CMK (cell line): ENCODE data around the gene C12orf43.

ENCODE experiments used
- DNase-seq: peaks from one replicate; pipeline ENCODE4 v3.0.0-alpha.2; 2010; ENCODE audit warnings: low read depth

Gene C12orf43

DNA sequence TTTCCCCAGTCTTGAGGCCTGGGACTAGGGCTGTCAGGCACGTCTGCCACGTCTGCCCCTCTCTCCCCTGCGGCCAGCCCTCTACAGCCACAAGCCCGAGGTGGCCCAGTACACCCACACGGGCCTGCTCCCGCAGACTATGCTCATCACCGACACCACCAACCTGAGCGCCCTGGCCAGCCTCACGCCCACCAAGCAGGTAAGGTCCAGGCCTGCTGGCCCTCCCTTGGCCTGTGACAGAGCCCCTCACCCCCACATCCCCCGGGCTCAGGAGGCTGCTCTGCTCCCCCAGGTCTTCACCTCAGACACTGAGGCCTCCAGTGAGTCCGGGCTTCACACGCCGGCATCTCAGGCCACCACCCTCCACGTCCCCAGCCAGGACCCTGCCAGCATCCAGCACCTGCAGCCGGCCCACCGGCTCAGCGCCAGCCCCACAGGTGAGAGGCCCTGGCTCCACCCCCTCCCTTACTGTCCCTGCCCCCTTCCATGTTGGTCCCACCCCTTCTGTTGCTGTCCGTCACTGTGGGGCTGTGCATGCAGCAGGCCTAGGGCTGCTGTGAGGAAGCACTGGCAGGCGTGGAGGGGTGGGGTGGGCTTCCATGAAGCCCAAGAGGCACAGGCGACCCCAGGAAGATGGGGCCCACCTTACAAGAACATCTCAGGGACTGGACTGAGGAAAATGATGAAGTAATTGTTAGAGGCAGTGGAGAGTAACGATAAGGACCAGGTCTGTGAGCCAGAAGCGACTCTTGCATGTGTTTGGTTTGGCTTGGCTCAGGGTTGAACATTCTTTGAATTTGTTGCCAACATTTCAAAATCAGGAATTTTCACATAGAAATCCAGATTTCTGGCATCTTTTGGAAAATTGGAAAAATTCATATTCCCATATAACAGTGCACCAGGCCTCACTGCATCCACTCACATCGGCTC lies 16.8 kb downstream of the C12orf43 start:
- DNase-seq: no peak

DNA sequence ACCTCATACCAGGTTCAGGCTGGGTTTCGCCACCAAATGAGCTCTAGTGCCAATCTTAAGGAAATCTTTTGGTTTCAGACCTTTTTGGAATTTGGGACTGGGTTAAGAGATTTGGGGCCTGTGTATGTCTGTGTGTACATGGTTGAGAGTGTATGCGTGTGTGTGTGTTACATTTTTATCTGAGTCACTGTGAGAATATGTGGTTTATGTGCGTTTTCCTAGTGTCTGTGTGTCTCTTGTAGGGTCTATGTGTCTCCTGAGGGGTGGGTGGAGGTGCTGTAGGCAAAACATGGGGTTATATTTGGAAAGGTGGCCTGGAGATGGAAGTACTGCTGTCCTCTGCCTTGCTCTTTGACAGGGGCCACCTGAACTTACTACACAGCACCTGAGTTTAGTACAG lies 17.9 kb downstream of the C12orf43 start:
- no peak for DNase-seq

DNA sequence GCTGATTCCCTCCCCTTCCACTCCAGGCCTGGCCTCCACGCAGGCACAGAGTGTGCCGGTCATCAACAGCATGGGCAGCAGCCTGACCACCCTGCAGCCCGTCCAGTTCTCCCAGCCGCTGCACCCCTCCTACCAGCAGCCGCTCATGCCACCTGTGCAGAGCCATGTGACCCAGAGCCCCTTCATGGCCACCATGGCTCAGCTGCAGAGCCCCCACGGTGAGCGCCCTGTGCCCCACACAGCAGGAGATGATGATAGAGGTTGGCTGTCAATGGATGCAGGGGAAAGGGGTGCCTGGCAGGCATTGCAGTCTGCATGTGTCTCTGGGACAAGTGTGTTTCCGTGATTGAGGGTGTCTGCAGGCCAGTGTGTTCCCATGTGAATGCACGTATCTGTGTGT lies 18.8 kb downstream of the C12orf43 start:
- no peak for DNase-seq

DNA sequence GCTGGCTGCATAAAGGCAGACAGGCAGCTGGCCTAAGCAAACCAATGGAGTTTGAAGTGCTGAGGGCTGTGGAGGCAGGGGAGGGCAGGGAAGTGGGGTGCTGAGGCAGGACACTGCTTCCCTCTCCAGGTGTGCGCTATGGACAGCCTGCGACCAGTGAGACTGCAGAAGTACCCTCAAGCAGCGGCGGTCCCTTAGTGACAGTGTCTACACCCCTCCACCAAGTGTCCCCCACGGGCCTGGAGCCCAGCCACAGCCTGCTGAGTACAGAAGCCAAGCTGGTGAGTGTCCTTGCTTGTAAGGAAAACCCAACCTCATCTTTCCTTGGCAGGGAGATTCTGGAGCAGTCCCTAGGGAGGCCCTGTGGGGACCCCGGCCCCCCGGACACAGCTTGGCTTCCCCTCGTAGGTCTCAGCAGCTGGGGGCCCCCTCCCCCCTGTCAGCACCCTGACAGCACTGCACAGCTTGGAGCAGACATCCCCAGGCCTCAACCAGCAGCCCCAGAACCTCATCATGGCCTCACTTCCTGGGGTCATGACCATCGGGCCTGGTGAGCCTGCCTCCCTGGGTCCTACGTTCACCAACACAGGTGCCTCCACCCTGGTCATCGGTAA lies 20.0 kb downstream of the C12orf43 start:
- DNase-seq: no peak

DNA sequence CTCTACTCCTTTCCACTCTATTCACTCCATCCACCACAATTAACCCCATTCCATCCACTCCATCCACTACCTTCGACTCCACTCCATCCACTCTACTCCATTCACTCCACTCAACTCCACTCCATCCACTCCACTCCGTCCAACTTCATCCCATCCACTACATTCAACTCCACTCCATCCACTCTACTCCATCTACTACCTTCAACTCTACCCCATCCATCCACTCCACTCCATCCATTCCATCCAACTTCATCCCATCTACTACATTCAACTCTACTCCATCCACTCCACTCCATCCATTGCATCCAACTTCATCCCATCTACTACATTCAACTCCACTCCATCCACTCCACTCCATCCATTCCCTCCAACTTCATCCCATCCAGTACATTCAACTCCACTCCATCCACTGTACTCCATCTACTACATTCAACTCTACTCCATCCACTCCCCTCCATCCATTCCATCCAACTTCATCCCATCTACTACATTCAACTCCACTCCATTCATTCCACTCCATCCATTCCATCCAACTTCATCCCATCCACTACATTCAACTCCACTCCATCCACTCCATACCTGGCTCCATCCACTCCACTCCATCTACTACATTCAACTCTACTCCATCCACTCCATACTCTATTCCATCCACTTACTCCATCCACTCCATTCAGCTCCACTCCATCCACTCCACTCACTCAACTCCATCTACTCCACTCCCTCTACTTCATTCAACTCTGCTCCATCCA lies 21.5 kb downstream of the C12orf43 start:
- no peak for DNase-seq

DNA sequence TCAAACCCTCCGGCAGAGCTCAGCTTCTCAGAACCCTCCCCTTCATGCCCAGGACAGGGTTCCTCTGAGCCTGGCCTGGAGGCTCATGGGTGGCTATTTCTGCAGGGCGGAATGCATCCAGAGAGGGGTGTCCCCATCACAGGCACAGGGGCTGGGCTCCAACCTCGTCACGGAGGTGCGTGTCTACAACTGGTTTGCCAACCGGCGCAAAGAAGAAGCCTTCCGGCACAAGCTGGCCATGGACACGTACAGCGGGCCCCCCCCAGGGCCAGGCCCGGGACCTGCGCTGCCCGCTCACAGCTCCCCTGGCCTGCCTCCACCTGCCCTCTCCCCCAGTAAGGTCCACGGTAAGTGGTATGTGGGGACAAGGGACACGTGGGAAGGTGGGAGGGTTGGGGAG lies 22.2 kb downstream of the C12orf43 start:
- DNase-seq: no peak

DNA sequence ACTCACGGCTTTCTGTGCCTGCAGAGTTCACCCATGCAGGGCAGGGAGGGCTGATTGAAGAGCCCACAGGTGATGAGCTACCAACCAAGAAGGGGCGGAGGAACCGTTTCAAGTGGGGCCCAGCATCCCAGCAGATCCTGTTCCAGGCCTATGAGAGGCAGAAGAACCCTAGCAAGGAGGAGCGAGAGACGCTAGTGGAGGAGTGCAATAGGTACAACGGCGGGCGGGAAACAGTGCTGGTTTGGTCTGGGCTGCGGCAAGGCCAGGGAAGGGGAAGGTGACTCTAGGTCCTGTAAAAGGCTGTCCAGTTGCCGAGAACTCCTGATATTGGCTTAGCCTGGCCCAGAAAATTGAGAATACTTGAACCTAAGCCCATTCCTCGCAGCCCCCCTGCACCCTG lies 22.8 kb downstream of the C12orf43 start:
- DNase-seq: no peak

DNA sequence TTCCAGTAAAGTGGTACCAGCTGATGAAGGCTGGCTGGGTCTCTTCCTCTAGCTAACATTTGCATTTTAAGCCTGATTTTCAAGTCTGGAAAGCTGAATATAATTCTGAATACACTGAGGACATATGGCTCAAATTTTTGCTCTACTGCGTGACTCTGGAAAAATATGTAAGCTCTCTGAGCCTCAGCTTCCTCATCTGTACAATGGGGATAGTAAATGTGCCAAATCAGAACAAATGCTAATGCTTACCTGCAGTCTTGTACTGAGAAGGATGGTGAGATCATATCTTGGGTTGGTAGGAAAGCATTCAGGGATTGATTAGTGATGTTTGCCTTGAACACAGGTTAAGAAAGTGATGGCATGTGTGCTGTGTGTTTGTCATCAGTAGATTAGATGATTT lies 23.3 kb downstream of the C12orf43 start:
- no peak for DNase-seq

DNA sequence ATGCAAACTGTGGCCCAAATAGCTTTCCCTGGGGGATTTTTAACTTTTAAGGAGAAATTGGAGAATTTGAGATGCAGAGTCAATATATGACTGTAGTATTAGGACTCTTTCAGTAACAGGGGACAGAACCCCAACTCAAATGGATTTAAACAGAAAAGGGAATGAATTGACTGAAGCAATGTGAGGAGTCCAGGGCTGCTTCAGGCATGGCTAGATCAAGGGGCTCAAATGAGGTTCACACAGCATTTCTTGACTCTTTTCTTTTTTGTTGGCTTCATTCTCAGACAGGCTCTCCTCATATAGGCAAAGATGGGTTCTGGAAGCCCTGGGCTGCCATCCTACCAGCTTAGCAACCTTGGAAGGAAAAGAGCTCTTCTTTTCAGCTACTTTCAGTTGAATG lies 24.3 kb downstream of the C12orf43 start:
- no peak for DNase-seq

DNA sequence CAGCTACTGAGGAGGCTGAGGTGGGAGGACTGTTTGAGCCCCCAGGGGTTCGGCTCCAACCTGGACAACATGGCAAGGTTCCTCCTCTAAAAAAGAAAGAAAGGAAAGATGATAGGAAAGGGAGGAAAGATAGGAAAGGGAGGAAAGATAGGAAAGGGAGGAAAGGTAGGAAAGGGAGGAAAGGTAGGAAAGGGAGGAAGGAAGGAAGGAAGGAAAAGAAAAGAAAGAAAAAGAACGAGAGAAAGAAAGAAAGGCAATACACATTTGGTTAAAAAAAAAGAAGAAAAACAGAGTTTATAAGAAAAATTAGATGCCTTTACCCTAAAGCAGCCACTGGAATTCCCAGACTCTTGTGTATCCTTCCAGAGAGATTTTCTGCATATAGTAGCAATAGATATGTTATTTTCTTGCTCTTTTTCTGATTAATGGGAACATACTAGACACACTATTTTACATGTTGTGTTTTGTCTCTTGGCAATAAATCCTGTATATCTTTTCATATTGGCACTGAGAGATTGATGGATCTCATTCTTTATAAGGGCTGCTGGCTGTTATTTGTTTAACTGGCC lies 25.7 kb downstream of the C12orf43 start:
- no peak for DNase-seq

DNA sequence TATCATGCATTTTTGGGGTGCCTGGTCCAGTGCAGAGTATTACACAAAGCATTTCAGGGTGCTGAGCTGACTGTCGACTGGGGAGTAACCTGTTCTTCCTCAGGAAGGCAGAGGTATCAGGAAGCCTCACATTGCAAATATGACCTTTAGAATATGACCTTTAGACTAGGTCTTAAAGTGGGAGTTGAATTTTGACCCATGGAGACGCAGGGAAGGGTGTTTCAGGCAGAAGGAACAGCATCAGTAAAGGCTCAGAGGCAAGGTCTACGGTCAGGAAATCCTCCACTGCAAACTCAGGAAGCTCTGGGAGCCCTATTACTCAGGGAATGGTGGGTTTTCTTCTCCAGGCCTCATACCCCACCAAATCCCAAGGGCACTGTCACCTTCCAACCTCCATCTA lies 26.6 kb downstream of the C12orf43 start:
- DNase-seq: no peak

DNA sequence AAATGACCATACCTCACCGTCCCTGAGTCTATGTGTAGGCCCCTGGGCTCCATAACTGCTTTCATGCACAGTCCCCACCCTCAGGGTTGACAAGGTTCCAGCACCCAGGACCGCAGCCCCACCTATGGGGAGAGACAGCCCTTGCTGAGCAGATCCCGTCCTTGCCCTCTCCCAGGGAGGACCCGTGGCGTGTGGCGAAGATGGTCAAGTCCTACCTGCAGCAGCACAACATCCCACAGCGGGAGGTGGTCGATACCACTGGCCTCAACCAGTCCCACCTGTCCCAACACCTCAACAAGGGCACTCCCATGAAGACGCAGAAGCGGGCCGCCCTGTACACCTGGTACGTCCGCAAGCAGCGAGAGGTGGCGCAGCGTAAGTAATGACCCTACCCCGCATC lies 27.6 kb downstream of the C12orf43 start:
- DNase-seq: no peak

DNA sequence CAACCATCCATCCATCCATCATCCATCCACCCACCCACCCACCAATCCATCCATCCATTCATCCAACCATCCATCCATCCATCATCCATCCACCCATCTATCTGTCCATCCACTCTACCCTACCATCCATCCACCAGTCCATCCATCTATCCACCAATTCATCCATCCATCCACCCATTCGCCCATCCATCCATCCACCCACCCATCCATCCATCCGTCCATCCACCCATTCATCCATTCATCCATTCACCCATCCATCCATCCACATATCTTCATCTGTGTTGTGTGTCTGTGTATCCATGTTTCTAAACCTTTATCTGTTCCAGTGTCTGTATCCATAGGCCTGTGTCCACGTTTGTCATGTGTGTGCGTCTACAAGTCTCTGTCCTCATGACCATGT lies 28.1 kb downstream of the C12orf43 start:
- DNase-seq: no peak

DNA sequence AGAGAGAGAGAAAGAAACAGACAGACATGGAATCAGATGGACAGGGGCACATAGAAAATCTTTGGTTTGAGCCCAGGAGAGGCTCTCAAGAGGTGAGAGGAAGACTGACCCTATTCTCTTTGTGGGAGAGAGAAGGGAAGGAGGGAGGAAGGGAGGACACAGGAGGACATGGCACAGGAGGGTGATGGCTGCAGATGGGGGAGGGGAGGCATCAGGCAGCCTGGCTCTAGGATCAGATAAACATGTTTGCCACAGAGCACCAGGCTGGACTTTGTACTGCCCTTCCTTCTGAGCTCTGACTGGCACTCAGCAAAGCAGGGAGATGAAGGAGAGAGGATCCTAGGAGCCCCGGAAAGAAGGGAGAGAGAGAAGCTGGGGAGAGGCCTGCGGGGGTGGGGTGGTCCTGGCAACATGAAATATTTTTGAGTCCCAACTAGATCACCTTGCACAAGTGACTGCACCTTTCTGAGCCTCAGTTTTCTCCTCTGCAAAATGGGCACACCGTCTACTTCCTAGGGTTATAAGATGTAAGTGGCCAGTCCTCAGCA lies 31.9 kb downstream of the C12orf43 start:
- no peak for DNase-seq

DNA sequence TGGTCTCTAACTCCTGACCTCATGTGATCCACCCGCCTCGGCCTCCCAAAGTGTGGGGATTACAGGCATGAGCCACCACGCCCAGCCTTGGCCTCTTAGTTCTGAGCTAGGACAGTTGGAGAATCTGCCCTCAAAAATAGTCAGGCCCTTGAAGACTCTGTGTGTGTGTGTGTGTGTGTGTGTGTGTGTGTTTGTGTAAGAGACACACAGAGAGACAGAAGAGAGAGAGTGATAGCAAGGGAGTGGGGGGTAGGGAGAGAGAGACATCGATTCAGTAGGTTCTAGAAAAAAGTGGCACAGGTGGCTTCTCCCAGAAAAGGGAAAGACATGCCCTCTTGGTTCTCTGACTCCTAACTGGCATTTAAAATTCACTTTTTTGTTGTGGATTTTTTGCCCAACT lies 32.5 kb downstream of the C12orf43 start:
- DNase-seq: no peak

DNA sequence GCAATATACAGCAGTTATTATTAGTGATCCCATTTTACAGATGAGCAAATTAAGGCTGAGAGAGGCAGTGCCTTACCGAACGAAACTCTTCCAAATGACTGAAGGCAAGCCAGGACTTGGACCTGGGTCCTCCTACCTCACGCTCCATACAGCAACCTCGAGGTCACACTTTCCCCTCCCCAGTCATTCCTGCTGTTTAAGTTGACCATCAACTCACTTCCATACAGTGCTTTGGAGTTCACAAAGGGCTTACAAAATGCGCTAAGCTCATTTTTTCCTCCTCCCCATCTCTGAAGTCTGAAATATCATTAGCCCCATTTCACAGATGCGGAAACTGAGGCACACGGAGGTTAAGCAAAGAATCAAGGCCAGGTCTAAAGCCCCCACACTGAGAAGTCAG lies 33.6 kb downstream of the C12orf43 start:
- no peak for DNase-seq

DNA sequence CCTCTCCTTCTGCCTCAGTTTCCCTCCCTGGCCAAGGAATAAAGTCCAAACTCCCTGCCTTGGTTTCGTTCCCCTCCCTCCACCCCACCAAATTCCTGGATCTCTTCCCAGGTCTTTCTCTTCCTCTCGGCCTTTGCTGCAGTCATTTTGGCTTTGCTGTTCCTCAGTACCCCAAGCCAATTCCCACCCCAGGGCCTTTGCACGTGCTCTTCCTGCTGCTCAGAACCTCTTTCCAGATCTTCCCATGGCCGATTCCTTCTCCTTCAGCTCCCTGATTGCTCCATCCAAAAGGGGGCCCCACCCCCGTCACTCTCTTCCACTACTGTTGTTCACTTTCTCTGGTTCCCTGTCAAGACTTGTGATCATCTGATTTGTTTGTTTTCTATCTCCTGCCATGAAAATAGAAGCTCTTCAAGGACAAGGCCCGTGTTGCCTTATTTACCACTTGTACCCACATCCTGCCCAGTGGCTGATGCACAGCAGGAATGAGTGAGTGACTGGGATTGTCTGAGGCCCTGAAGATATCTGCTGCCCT lies 34.8 kb downstream of the C12orf43 start:
- no peak for DNase-seq

DNA sequence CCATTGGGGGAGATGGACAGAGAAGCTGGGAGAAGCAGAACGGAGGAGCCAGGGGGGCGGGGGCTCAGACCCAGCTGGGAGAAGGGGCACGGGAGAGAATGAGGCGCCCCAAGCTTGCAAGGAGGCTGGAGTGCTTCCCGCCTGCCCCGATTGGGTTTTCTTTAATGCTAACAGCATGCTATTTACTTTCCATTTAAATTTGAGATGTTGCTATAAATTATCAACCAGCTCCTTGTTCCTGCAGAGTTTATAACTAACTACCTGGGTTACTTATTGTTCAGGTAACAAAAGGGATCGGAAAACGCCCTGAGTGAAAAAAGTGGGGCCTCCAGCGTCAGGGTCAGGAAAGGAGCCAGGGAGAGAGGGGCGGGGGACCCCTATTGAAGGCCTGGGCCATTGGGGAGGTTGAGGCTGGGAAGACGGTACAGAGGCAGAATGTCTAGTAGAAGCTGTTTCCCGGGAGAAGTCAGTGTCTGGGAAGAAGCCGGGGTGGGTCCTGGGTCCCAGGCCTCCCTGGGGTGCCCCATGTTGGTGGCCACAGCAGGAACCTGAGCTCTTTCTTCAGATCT lies 35.4 kb downstream of the C12orf43 start:
- DNase-seq: no peak

DNA sequence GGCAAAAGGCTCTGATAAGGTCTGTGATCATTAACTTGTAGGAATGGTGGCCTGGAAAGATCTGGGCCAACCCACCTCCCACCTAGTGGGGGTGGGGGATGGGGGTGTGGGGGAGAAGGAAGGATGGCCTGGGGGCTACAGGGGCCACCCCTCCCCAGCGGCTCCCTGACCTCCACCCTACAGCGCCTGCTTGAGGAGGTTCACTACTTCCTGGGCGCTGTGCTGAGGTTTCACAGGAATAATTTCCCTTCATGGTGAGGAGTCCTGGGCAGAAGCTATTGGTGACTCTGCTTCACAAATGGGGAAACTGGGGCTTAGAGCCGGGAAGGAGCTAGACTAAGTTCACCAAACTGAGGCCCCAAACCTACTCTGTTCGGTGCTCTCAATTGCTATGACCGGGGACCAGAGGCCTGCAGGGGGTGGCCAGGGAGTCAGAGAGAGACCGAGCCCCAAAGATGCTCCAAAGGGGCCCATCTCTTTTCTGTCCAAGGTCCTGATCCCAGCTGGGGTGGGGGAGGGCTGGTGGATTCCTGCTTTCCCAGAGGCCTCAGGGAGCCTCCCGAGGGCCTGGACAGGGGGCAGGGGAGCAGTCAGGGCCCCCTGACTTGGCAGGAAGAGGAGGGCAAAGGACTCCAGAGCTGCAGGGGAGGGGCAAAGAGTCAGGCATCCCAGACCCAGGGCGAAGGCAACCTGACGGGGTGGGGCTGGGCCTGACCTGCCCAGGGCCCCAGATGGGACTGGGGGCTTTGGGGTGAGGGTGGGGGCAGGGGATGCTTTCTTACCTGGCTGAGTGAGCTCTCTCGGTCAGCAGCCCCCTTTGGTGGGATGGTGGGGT lies 36.2 kb downstream of the C12orf43 start:
- no peak for DNase-seq

DNA sequence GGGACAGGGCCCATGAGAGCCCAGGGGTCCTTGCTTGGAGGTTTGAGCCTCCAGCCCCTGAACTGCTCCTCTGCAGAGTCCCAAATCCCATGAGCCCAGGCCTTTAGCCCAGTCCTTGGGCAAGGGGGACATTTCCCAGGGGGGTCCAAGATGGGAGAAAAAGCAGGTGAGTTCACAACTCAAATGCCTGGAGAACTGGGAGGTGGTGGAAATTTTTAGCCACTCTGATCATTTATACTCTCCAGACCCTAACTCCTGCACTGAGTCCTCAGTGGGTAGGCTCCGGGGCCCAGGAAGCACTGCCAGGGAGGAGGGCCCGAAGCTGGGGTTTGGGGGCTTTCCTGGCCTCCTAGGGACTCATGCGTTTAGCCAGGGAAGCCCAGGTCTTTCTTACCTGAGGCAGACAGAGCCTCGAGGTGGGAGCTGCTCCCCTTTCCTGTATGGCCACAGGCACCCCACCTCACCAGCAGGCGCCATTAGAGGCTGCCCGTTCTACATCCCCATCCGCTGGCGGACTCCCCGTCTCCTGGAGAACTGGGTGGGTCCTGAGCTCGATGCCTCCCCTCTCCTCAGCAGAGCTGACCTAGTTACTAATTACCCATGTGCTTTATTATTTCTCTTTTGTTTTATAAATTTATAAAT lies 36.9 kb downstream of the C12orf43 start:
- no peak for DNase-seq
